Uterus (tissue), 2 donors: ENCODE measurements around the gene DVL1.

Experiments
- CTCF ChIP-seq, 4 experiments: fragments of 200-600 bp in 2 of 4; fragments of 450-650 bp in 2 of 4; sonication (generic) in 2 of 4; IDR thresholded peaks; one replicate each; pipeline ENCODE4 v1.5.1; 2016 to 2019; ENCODE audit warnings: antibody characterized with exemption in 4 of 4, mild to moderate bottlenecking in 2 of 4, moderate library complexity in 1 of 4
- POLR2A ChIP-seq, 2 donors: fragments of 450-650 bp; IDR thresholded peaks; one replicate each; pipeline ENCODE4 v1.6.1; 2016; ENCODE audit warnings: antibody characterized with exemption in 2 of 2, mild to moderate bottlenecking in 1 of 2, moderate library complexity in 1 of 2

GRCh38 chr1:1291023-1291528 is 58.1 kb downstream of the DVL1 start:
- no peak for TF ChIP-seq CTCF (IDR thresholded peaks at IDR 0.05)
- no peak for TF ChIP-seq POLR2A (IDR thresholded peaks at IDR 0.05)
